Ishikawa (cell line): ENCODE measurements around the gene CLK4.

ENCODE experiments used
- CEBPB ChIP-seq: IDR thresholded peaks from 2 replicates; pipeline ENCODE4 v1.6.1; 2012
- CREB1 ChIP-seq: IDR thresholded peaks from 2 replicates; pipeline ENCODE4 v1.6.1; 2012; ENCODE audit warnings: low read depth
- EGR1 ChIP-seq: IDR thresholded peaks from 2 replicates; pipeline ENCODE4 v1.6.1; 2012
- EP300 ChIP-seq: IDR thresholded peaks from 2 replicates; pipeline ENCODE4 v1.6.1; 2012; ENCODE audit warnings: borderline replicate concordance
- FOXM1 ChIP-seq: IDR thresholded peaks from 2 replicates; pipeline ENCODE4 v1.6.1; 2012; ENCODE audit warnings: low read depth, borderline replicate concordance
- NFIC ChIP-seq: IDR thresholded peaks from 2 replicates; pipeline ENCODE4 v1.6.1; 2012
- RAD21 ChIP-seq: IDR thresholded peaks from 2 replicates; pipeline ENCODE4 v1.6.1; 2012; ENCODE audit warnings: low read depth
- TAF1 ChIP-seq: IDR thresholded peaks from 2 replicates; pipeline ENCODE4 v1.6.1; 2012; ENCODE audit warnings: low read depth, mild to moderate bottlenecking
- TCF12 ChIP-seq: IDR thresholded peaks from 2 replicates; pipeline ENCODE4 v1.6.1; 2012; ENCODE audit warnings: low read depth
- TEAD4 ChIP-seq: IDR thresholded peaks from 2 replicates; pipeline ENCODE4 v1.6.1; 2012
- YY1 ChIP-seq: IDR thresholded peaks from 2 replicates; pipeline ENCODE4 v1.6.1; 2012; ENCODE audit warnings: low read depth
- ZBTB7A ChIP-seq: IDR thresholded peaks from 2 replicates; pipeline ENCODE4 v1.6.1; 2012; ENCODE audit warnings: low read depth
- TF ChIP-seq, protein P1 (sequence below): IDR thresholded peaks from 2 replicates; pipeline ENCODE4 v1.6.1; 2012
- TF ChIP-seq, protein P2 (sequence below): IDR thresholded peaks from 2 replicates; pipeline ENCODE4 v1.6.1; 2012
- TF ChIP-seq, protein P3 (sequence below): IDR thresholded peaks from 2 replicates; pipeline ENCODE4 v1.6.1; 2012; ENCODE audit warnings: low read depth, mild to moderate bottlenecking

CLK4 gene

DNA sequence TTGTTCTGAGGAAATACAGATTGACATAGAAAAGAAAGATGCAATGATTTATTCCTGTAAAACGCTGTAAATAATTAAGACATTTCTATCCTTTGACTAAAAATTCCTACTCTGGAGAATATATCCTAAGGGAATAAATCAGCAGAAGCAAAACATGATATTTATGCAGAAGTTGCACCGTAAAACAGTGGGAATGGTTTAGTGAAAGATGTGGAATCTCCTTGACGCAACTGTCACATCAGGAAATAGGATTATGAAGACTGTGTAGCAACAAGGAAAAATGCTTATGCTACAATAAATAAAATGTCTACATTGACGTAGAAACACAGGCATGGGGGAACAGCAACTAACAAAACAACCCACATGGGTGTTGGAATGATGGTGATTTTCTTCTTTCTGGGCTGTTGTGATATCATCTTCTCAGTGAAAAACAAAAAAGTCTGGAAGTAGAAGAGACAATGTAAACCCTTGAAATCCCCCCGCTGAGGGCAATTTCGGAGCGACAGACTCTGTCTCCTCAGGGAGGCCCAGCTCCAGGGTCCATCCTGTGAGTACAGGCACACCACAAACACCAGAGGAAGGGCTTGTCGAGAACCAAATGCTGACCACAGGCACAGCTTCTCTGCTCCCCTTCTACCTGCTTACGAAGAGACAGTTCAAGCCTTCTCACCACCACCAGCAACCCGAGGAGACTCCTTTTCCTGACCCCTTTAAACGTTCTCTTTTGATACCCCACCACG lies 61.9 kb downstream of the CLK4 start:
- TF ChIP-seq, protein P1, sequence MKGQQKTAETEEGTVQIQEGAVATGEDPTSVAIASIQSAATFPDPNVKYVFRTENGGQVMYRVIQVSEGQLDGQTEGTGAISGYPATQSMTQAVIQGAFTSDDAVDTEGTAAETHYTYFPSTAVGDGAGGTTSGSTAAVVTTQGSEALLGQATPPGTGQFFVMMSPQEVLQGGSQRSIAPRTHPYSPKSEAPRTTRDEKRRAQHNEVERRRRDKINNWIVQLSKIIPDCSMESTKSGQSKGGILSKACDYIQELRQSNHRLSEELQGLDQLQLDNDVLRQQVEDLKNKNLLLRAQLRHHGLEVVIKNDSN: no peak
- TF ChIP-seq, protein P2, sequence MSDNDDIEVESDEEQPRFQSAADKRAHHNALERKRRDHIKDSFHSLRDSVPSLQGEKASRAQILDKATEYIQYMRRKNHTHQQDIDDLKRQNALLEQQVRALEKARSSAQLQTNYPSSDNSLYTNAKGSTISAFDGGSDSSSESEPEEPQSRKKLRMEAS: no peak
- no peak for TF ChIP-seq TAF1
- TF ChIP-seq TEAD4: no peak
- no peak for TF ChIP-seq ZBTB7A
- TF ChIP-seq YY1: no peak
- no peak for TF ChIP-seq NFIC
- no peak for TF ChIP-seq FOXM1
- no peak for TF ChIP-seq EP300
- no peak for TF ChIP-seq CREB1
- TF ChIP-seq CEBPB: no peak
- TF ChIP-seq, protein P3, sequence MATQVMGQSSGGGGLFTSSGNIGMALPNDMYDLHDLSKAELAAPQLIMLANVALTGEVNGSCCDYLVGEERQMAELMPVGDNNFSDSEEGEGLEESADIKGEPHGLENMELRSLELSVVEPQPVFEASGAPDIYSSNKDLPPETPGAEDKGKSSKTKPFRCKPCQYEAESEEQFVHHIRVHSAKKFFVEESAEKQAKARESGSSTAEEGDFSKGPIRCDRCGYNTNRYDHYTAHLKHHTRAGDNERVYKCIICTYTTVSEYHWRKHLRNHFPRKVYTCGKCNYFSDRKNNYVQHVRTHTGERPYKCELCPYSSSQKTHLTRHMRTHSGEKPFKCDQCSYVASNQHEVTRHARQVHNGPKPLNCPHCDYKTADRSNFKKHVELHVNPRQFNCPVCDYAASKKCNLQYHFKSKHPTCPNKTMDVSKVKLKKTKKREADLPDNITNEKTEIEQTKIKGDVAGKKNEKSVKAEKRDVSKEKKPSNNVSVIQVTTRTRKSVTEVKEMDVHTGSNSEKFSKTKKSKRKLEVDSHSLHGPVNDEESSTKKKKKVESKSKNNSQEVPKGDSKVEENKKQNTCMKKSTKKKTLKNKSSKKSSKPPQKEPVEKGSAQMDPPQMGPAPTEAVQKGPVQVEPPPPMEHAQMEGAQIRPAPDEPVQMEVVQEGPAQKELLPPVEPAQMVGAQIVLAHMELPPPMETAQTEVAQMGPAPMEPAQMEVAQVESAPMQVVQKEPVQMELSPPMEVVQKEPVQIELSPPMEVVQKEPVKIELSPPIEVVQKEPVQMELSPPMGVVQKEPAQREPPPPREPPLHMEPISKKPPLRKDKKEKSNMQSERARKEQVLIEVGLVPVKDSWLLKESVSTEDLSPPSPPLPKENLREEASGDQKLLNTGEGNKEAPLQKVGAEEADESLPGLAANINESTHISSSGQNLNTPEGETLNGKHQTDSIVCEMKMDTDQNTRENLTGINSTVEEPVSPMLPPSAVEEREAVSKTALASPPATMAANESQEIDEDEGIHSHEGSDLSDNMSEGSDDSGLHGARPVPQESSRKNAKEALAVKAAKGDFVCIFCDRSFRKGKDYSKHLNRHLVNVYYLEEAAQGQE: no peak

DNA sequence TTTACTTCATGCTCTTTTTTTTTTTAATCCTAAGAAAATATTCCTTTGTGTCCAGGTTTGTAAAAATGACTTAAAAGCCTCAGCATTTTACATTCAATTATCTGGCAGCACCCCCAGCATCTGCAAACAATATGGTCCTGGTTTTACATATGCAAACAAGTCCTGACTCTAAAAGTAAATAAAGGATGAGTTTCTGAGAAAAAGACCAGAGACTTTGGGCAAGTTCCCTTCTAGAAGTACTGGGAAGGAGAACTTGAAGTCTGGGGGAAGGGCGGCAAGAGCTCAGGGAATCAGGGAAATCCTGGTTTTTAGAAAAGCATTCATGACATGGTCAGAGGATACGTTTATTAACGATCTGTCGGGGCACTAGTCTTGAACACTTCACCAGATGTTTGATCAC lies 62.5 kb downstream of the CLK4 start:
- TF ChIP-seq TAF1 (no peak), YY1 (no peak), ZBTB7A (no peak)

DNA sequence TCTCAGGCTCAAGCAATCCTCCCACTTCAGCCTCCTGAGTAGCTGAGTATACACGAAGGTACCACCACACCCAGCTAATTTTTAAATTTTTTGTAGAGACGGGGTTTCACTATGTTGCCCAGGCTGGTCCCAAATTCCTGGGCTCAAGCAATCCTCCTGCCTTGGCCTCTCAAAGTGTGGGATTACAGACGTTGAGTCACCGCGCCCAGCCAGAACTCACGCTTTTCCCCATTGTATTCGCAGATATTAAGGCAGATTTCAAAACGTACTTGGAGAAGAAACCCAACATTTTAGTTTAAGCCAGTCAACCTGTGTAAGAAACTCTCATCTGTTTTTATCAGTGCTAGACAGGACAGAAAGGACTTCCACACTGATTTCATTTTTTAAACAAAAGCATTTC lies 63.2 kb downstream of the CLK4 start:
- TF ChIP-seq, protein P1: no peak
- TF ChIP-seq RAD21: no peak

DNA sequence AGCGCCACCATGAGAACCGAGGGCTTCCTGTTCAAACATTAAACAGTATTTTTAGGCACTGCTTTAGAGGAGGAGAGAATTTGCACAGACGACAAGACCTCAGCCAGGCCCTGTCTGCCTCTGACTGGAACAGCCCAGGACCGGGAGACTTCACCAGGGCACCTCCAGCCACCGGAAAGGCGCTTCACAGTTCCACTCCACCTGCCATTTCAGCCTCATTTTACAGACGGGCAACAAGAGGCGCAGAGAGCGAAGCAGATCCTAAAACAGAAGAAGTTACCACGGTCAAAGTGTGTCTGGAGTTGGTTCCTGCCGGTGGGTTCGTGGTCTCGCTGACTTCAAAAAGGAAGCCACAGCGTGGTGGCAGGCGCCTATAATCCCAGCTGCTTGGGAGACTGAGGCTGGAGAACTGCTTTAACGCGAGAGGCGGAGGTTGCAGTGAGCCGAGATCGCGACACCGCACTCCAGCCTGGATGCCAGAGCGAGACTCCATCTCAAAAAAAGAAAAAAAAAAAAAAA lies 65.0 kb downstream of the CLK4 start:
- TF ChIP-seq EP300: no peak
- no peak for TF ChIP-seq RAD21
- TF ChIP-seq TAF1: no peak

DNA sequence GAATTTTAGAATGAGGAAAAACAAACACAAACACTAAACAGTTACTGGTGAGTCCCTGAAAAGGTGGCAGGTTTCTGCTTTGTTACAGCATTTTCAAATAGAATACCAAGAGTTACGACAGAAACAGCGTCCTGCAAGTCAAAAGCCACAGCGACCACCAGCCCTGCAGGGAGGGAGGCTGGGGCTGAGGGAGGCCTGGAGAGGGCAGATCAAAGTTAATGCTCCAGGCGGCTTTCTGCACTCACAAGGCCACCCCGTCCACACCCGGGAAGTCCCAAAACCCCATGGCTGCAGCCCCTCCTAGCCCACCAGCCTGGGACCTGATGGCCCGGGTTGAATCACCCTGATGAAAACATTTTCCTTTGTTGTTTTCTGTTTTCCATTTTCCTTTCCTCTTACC lies 65.9 kb downstream of the CLK4 start:
- TF ChIP-seq, protein P1: no peak
- TF ChIP-seq CREB1 (no peak), ZBTB7A (no peak), TAF1 (no peak)
- TF ChIP-seq, protein P3: no peak

DNA sequence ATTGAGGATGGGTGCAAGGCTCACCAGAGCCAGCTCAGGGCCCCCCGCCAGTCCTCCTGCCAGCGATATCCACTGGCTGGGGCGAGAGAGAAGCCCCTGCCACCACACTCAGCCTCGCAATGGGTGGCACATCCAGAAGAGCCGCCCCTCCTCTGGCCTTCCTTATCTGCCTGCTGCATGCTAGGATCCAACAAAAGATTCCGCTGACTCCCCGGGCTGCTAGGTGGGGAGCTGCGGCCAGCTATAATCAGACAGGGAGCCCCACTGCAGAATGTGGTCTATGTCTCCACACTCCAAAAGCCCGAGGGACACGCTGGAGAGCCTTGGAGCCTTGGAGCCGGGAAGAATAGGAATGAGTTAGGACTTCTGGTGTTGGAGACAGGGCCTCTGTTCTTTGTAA lies 69.4 kb downstream of the CLK4 start:
- TF ChIP-seq, protein P2: no peak
- TF ChIP-seq, protein P1: no peak
- TF ChIP-seq CREB1 (no peak), ZBTB7A (no peak), TCF12 (no peak), YY1 (no peak), EGR1 (no peak), NFIC (no peak), RAD21 (no peak), FOXM1 (no peak)
- TF ChIP-seq, protein P3: no peak
